ENCODE data around the gene PRELID3B.
"Not testable (repeated sequence)": the region's sequence is repeated elsewhere in the genome, so short reads cannot be mapped to it uniquely, and the experiment has no call there.

PRELID3B gene

DNA sequence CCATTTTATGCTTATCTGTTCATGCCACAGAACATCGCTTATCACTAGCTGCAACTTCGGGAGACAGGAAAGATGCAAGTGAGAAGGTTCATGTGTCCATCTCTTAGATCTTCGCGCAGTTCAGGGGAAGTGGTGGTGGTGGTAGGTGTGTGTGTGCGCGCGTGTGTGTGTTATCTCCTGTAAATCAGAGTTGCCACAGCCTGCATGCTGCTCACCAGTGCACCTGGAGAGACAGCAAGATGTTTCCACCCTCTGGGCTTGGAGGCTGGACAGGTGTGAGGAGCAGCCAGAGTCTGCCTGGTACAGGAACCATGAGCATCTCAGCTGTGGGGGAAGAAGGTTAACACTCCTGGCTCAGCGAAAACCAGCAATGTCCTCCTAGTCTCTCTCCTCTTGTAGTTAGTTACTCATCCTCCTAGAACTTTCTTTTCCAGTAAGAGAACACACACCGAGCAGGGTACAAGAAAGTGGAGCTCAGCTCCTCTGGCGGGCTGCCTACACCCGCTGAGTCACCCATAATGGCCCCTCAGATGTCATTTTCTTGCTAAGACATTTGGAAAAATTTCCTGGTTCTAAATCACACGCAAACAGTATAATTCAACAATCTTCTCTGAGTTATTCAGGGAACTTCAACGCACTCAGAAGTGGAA lies 28.5 kb downstream of the PRELID3B start:
- Mint-ChIP-seq H3K4me1 (ENCODE audit: low read depth) (peaks cover 44% of the 10 kb centered on the region), H3K36me3 (ENCODE audit: low read depth) (peaks cover 6% of the 10 kb centered on the region), H3K27me3 (ENCODE audit: low read depth) (no peaks in the 10 kb centered on the region), H3K9me3 (no peaks in the 10 kb centered on the region), H3K4me3 (no peak overlapping the region), H3K27ac (no peak overlapping the region)

DNA sequence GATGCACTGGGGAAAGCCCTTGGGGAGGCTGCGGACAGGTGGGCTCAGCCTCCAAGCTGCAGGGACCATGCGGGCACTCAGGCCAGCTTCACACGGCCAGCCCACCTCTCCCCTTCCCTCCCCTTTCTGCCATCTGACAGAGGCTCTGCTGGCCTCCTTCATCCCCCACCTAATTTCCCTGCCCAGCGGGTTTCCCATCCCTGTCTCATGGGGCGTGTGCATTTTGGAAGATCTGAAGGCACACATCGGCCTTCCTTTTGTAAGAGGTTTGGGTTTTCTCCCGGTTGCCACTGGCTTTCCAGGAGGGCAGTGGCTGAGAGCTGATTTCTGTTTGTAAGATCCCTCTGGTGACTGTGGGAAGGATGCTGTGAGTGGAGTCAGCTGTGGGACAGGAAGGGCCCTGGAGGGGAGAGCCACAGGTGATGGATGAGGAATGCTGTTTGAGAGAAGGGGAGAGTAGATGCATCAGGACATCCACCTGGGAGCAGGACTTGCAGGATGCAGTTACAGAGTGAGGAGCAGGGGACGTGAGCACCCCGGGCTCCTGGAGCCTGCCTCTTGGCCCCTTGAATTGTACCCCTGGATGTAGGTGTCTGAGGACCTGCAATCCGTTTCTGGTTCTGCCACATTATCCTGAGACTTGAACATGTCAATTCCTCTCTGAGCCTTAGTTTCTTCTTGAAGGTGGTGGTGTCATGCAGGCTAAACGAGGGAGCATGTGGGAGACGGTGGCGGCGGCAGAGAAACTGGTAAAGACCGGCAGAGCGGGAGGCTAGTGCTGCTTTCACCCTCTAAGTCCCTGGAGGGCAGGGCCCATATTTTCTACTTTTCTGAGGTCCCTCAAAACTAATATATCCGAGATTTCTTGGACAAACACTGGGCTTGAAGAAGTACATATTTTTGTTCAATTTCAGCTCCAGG lies 29.3 kb downstream of the PRELID3B start:
- Mint-ChIP-seq H3K27ac (no peak overlapping the region), H3K4me1 (ENCODE audit: low read depth) (peaks cover 44% of the 10 kb centered on the region), H3K9me3 (no peaks in the 10 kb centered on the region), H3K36me3 (ENCODE audit: low read depth) (peaks cover 6% of the 10 kb centered on the region), H3K27me3 (ENCODE audit: low read depth) (no peaks in the 10 kb centered on the region), H3K4me3 (no peak overlapping the region)

DNA sequence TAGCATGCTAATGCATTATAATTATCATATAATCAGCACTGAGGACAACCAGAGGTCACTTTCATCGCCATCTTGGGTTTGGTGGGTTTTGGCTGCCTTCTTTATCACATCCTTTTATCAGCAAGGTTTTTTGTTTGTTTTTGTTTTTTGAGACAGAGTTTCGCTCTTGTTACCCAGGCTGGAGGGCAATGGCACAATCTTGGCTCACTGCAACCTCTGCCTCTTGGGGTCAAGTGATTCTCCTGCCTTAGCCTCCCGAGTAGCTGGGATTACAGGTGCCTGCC lies 30.8 kb downstream of the PRELID3B start:
- not testable (repeated sequence) for H3K4me3 Mint-ChIP-seq; H3K27ac Mint-ChIP-seq; H3K9me3 Mint-ChIP-seq; H3K27me3 Mint-ChIP-seq (ENCODE audit: low read depth); H3K36me3 Mint-ChIP-seq (ENCODE audit: low read depth)
- H3K4me1 Mint-ChIP-seq (ENCODE audit: low read depth), result peaks cover 40% of the 10 kb centered on the region

DNA sequence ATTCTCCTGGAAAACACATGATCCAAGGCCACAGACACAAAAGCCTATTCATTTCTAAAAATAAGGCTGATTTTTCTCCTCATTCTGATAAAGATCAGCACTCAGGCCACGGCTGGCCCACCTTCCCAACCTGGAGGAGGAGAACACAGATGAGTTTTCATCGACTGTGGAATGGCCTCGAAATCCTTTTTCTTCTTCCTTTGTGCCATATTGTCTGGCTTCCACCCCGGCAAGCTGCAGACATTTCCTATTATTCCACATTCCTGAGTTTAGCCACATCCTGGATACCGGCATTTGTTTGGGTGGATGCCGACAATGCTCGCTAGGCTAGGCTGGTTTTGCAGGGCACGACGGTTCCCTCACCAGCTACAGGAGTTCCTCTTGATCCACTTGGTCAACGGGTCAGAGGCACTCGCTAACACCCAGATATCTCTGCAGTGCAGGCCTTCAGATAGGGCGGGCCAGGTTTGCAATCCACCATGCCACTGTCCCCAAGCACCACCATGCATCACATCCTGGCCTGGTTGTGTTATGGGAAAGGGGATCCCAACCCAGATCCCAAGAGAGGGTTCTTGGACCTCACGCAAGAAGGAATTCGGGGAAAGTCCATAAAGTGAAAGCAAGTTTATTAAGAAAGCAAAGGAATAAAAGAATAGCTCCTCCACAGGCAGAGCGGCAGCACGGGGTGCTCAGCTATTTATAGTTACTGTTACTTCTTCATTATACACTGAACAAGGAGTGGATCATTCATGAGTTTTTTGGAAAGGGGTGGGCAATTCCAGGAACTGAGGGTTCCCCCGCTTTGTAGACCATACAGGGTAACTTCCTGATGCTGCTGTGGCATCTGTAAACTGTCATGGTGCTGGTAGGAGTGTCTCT lies 31.4 kb downstream of the PRELID3B start:
- peaks cover 6% of the 10 kb centered on the region for H3K36me3 Mint-ChIP-seq (ENCODE audit: low read depth)
- no peaks in the 10 kb centered on the region for H3K9me3 Mint-ChIP-seq
- H3K4me3 Mint-ChIP-seq, result no peak overlapping the region
- no peaks in the 10 kb centered on the region for H3K27me3 Mint-ChIP-seq (ENCODE audit: low read depth)
- H3K27ac Mint-ChIP-seq, result peak overlapping the region; percentile 1
- H3K4me1 Mint-ChIP-seq (ENCODE audit: low read depth), result peaks cover 35% of the 10 kb centered on the region

DNA sequence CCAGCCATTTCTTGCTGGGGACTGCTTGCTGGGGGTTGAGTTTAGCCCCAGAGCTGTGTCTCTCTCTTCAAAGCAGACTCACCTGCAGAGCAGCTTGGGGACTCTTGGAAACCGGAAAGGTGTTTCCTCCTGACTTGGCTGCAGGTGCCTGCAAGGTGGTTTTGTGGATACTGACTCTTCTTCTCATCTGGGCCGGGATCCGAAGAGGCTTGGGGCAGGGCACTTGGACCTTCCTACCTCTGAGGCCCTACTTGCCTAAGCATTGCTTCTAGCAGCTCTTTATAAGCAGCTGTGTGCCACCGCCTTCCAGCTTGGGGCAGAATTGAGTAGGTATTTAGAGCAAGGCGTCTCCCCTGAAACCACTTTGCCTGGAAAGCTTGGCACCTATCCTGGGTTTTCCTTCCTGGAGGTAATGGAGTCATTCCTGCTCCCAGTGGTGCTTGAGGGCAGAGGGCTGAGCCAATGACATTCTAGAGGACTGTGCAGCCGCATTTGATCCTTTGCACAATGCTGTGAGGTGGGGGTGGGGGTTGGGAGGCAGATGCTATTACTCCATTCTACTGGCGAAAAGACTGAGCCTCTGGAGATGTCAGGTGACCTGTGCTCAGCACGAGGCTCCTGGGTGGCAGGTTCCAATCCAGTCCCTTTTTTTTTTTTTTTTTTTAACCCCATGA lies 32.1 kb downstream of the PRELID3B start:
- no peaks in the 10 kb centered on the region for H3K27me3 Mint-ChIP-seq (ENCODE audit: low read depth)
- peaks cover 6% of the 10 kb centered on the region for H3K36me3 Mint-ChIP-seq (ENCODE audit: low read depth)
- no peak overlapping the region for H3K4me3 Mint-ChIP-seq
- H3K27ac Mint-ChIP-seq, result no peak overlapping the region
- H3K9me3 Mint-ChIP-seq, result no peaks in the 10 kb centered on the region
- H3K4me1 Mint-ChIP-seq (ENCODE audit: low read depth), result peaks cover 35% of the 10 kb centered on the region

DNA sequence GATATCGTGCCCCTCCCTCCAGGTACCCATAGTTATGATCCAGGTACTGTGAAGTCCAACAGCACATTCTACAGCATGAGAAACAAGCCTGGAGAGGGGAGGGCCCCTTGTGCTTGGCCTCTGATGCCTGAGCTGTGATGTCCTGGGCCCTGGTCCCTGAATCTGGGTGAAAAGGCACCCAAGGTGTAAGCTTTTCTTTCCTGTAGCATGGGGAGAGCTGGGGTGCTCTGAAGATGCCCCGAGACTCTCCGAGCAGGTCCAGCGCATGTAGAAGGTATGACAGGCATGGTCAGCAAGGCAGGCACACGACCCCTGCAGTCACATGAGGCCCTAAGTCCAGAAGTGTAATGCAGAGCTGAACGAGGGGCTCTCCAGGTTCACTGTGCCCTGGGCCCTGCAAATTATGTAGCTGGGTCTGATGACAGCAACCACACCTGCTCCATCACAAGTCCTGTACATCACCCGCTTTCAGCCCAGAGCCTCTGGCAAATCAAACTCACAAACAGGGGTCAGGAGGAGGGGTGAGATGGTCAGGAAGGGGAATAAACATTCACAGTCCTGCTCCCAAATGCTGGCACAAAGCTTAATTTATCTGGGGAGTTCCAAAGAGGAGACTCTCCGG lies 33.8 kb downstream of the PRELID3B start:
- H3K36me3 Mint-ChIP-seq (ENCODE audit: low read depth), result peaks cover 5% of the 10 kb centered on the region
- H3K27me3 Mint-ChIP-seq (ENCODE audit: low read depth), result no peaks in the 10 kb centered on the region
- H3K9me3 Mint-ChIP-seq, result no peaks in the 10 kb centered on the region
- no peak overlapping the region for H3K4me3 Mint-ChIP-seq
- no peak overlapping the region for H3K27ac Mint-ChIP-seq
- peaks cover 38% of the 10 kb centered on the region for H3K4me1 Mint-ChIP-seq (ENCODE audit: low read depth)

DNA sequence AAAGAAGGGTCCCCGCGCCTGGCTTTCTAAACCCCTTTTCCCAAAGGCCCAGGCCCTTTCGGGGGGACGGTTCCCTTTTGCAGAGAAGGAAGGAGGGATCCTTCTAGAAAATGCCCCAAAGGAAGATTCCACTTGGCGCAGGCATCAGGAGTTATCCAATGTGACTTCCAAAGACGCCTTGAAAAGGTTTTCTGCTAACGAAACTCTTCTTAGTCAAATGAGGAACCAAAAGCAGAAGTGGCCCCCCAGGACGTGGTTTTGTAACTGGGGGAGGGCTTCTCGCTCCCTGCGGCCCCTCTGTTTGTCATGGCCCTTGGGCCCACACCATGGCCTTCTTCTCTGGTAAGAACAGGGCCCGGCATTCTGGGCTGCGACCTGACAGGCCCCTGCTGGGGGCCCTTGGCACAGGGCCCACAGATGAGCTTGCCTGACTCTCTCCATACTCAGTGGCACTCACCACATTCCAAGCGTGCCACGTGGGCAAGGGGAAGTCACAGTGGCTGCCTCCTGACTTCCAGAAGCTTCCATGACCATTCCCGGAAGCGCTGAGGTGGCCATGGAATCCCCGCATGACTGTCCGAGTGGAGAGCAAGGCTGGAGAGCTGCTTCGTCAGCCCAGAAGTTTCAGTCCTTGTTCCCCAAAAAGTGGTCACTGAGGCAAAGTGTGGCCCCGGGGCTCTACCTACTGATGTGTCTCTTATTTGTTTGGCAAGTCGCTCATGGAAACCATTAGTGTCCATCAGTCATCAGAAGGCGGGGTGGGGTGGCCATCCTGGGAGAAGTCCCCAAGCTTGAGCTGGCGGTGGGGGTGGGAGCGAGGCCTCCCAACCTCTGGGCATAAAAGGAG lies 34.7 kb downstream of the PRELID3B start:
- Mint-ChIP-seq H3K27me3 (ENCODE audit: low read depth) (no peaks in the 10 kb centered on the region), H3K9me3 (no peaks in the 10 kb centered on the region), H3K4me3 (peak overlapping the region; percentile 82), H3K4me1 (ENCODE audit: low read depth) (peaks cover 37% of the 10 kb centered on the region), H3K36me3 (ENCODE audit: low read depth) (peaks cover 8% of the 10 kb centered on the region), H3K27ac (peak overlapping the region; percentile 78)

DNA sequence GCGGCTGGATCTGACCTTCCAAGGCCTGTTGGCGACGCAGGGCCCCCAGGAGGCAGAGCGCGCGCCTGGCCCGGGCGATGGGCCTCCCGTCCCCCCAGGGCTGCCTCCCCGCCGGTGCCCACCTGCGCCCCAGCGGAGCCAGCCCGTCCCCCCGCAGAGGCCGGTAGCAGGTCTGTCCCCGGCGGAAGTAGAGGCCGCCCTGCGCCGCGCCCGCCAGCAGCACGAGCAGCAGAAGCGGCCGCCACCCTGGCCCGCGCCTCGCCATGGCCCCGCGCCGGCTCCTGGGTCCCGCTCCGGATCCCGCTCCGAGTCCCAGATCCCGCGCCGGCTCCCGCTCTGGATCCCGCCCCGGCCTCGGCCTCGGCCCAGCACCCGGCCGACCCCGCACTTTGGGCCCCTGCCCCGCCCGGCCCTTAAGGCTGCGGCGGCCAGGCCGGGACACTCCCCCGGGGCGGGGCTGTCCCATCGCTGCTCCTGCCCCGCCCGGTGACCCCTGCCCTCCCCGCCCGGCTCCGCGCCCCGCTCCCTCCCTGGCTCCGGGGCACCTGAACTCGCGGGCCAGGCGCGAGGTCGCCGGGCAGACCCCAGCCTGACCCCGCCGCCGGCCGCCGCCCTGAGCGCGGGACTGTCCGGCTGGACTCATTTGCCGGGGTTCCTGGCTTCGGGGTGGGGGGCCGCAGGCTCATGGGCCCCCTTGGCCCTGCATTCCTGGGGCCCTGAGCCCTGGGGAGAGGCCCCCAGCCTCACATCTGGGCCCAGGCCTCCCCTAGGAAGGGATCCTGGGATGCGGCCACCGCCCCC lies 35.5 kb downstream of the PRELID3B start, which contains the start of gene CTSZ:
CTSZ (minus strand) TSS at position 391 of the 801 bp plus-strand sequence; CDS start at position 265, 126 bp downstream.
- Mint-ChIP-seq H3K9me3 (no peaks in the 10 kb centered on the region), H3K4me1 (ENCODE audit: low read depth) (peaks cover 35% of the 10 kb centered on the region), H3K27me3 (ENCODE audit: low read depth) (no peaks in the 10 kb centered on the region), H3K27ac (peak within 1 kb of the TSS; percentile 78), H3K36me3 (ENCODE audit: low read depth) (peaks cover 14% of the 10 kb centered on the region), H3K4me3 (peak within 1 kb of the TSS; percentile 82)

DNA sequence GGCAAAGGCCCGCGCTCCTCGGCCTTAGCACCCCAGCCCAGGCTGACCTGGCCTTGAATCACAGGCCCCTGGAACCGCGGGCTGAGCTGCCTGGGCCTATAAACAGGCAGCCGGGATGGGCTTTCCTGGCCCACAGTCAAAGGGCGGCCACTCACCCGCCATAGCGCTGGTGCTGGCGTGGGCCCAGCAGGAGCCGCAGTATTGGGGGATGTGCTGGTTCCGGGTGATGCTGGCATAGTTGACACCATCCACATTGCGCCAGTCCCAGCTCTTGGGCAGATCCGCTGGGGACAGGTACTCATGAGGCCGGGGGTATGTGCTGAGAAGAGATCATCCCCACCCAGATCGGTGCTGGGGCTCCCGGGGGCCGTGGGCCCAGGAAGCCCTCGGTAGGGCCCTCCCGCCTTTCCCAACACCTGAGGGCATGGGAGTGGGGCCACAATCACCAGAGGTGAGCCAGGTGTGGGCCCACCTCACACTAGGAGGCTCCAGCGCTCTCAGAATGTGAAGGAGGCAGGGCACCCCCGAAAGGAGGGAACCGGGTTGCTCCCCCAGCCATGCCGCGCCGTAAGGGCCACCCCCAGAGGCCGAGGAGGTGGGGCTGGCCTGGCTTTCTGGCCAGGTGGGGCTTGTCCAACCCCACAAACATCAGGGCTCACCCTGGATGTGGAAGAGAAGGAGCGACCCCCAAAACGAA lies 36.3 kb downstream of the PRELID3B start:
- Mint-ChIP-seq H3K27ac (peak overlapping the region; percentile 52), H3K27me3 (ENCODE audit: low read depth) (no peaks in the 10 kb centered on the region), H3K4me3 (peak overlapping the region; percentile 77), H3K36me3 (ENCODE audit: low read depth) (peaks cover 16% of the 10 kb centered on the region), H3K4me1 (ENCODE audit: low read depth) (peaks cover 29% of the 10 kb centered on the region), H3K9me3 (no peaks in the 10 kb centered on the region)

DNA sequence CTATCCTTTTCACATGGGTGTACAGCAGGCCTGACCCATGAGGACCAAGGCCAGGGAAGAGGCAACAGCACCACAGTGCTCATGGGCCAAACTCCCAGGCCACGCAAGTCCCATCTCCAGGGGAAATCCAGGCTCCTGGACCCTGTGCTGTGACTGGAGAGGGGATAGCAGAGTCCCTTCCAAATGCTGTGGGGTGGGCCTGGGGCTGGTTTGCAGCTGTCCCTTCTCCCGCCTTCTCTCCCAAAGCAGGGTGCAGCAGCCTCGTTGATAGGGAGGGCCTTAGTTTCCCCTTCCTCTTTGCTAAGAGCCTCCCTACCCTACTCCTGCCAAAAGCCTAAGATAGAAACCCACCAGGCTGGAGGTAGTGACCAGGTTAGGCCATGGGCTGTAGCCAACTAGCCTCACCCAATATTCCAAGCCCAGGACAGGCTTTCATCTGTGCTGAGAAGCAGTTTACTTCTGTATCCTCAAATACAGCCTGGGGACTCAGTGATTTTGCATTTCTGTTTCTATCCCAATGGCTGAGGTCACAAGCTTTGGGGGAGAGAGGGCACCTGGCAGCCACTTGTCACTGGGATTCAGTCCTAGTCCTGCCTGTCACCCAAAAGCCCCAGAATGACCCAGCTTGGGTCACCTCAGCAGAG lies 36.9 kb downstream of the PRELID3B start:
- peaks cover 26% of the 10 kb centered on the region for H3K4me1 Mint-ChIP-seq (ENCODE audit: low read depth)
- peak overlapping the region; percentile 77 for H3K4me3 Mint-ChIP-seq
- H3K9me3 Mint-ChIP-seq, result no peaks in the 10 kb centered on the region
- peaks cover 13% of the 10 kb centered on the region for H3K36me3 Mint-ChIP-seq (ENCODE audit: low read depth)
- no peaks in the 10 kb centered on the region for H3K27me3 Mint-ChIP-seq (ENCODE audit: low read depth)
- H3K27ac Mint-ChIP-seq, result peak overlapping the region; percentile 91

DNA sequence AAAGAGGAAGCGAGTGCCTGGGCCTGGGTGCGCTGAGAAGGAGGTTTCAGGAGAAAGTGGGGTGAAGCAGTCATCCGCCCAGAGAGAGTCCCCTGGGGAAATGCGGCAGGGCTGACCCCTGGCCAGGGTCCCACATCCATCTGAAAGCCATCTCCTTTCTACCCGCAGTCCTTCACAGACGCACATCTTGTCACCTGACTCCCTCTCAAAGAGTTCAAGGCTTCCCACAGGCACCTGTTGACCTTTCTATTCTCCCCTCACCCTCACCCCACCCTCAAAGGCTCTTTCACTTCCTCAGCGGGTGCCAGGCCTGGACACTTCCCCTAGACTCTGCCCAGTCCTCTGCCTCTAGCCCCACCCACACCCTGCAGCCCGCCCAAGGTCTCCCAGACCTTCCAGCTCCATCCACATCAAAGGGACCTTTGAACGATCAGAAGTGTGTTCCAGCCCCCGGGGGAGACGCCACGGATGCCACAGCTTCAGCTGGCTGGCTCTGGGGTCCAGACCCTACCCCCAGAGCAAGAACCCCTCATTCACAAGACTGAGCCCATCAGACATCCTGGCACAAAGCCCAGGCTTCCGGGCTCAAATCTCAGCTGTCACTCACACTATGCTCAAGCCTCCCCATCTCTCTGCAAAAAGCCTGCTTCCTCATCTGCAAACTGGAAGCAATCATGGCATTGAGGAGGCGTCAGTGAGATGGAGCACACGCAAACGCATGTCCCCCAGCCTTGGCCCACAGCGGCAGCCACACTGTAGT lies 37.6 kb downstream of the PRELID3B start:
- no peaks in the 10 kb centered on the region for H3K9me3 Mint-ChIP-seq
- peaks cover 13% of the 10 kb centered on the region for H3K36me3 Mint-ChIP-seq (ENCODE audit: low read depth)
- peaks cover 25% of the 10 kb centered on the region for H3K4me1 Mint-ChIP-seq (ENCODE audit: low read depth)
- H3K4me3 Mint-ChIP-seq, result peak overlapping the region; percentile 77
- peak overlapping the region; percentile 91 for H3K27ac Mint-ChIP-seq
- H3K27me3 Mint-ChIP-seq (ENCODE audit: low read depth), result no peaks in the 10 kb centered on the region

Data from T-helper 1 cell treated with Interleukin-12 subunit alpha and Interleukin-12 subunit beta and Interleukin-4 antibody, amounts not matched to agents 30 μg/mL and 1 μg/mL, for 36 hours (primary cell).